Measurements from ENCODE around the gene ACRBP. TPM values are rescaled to one million over a fixed set of nuclear protein-coding genes. Genes with fewer than 3 reads are reported as not detected.

The ACRBP gene
- total RNA-seq, 1 experiment from 2014 or later, result 1.3 TPM

DNA sequence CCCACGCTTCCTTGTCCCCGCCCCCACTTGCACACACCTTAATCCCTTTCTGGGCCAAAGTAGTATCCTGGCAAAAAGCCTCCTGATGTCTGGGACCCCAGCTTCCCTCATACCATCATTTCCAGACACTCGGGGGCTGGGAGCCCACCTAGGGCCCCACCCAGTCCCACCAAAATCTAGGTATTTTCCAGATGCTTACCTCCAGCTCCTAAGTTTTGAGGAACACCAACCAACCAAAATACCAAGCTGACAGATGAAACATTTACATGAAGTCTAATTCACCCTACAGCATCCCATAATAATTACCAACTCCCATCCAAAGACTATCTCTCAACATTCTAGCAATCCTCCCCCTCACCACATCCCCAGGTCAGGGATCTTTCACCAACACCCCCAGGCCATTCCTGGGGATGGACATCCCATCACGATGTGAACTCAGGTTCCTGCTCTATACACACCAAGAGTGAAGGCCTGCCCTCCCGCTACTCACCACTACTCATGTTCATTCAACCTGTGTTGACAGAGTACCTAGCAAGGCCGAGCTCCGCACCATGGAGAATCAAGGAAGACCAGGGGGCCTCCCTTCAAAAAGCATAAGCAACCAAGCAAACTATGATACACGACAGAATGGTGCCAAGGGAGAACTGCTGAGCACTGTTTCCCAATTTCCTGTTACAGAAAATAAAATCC lies 38.5 kb downstream of the ACRBP start:
- peak; percentile 65 for DNase-seq
- H3K4me1 ChIP-seq (ENCODE audit: insufficient read depth, low read length), result peaks cover 11% of the 10 kb centered on the region; the same call in 1 of the 2 replicates
- no peak overlapping the region for H3K4me2 ChIP-seq (ENCODE audit: insufficient read depth, insufficient read length, low read length)
- peaks cover 14 to 22% (median 22%) of the 10 kb centered on the region in 3 experiments for H3K36me3 Mint-ChIP-seq (ENCODE audit: insufficient read depth in 1 of 3, low read depth in 3 of 3)
- no peak overlapping the region for H3K4me3 Mint-ChIP-seq
- no peak overlapping the region for H3K27ac ChIP-seq (ENCODE audit: insufficient read length, low read depth, low read length)
- H3K4me1 Mint-ChIP-seq, result peaks cover 44 to 49% of the 10 kb centered on the region in 2 experiments
- no peak overlapping the region for H3K9ac ChIP-seq (ENCODE audit: extremely low read depth, insufficient read length, low read length)
- peaks cover 3% of the 10 kb centered on the region for H3K79me1 ChIP-seq (ENCODE audit: insufficient read depth, low read depth, low read length, poor library complexity, severe bottlenecking)
- no peaks in the 10 kb centered on the region for H3K9me3 ChIP-seq (ENCODE audit: control insufficient read depth, low read depth, low read length)
- TF ChIP-seq, protein P1, sequence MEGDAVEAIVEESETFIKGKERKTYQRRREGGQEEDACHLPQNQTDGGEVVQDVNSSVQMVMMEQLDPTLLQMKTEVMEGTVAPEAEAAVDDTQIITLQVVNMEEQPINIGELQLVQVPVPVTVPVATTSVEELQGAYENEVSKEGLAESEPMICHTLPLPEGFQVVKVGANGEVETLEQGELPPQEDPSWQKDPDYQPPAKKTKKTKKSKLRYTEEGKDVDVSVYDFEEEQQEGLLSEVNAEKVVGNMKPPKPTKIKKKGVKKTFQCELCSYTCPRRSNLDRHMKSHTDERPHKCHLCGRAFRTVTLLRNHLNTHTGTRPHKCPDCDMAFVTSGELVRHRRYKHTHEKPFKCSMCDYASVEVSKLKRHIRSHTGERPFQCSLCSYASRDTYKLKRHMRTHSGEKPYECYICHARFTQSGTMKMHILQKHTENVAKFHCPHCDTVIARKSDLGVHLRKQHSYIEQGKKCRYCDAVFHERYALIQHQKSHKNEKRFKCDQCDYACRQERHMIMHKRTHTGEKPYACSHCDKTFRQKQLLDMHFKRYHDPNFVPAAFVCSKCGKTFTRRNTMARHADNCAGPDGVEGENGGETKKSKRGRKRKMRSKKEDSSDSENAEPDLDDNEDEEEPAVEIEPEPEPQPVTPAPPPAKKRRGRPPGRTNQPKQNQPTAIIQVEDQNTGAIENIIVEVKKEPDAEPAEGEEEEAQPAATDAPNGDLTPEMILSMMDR (conservative IDR thresholded peaks at IDR 0.05), result no peak
- H2AK5ac ChIP-seq (ENCODE audit: insufficient read length, low read length), result no peak overlapping the region
- H3T11ph ChIP-seq (ENCODE audit: low read length), result no peak overlapping the region
- H3K18ac ChIP-seq (ENCODE audit: insufficient read length, low read depth, low read length), result no peak overlapping the region
- H3K14ac ChIP-seq (ENCODE audit: insufficient read depth, low read length), result no peak overlapping the region
- no peak overlapping the region for H4K8ac ChIP-seq (replicated peaks; ENCODE audit: insufficient read length, low read depth, low read length)
- H3K27ac Mint-ChIP-seq, result no peak overlapping the region
- H3K4ac ChIP-seq (ENCODE audit: low read depth, low read length), result no peak overlapping the region
- no CpG with 5 or more reads among the region's 8 CpGs for WGBS (ENCODE audit: extremely low coverage, insufficient read length, low lambda C conversion rate)
- peaks cover 10% of the 10 kb centered on the region for H3K23me2 ChIP-seq (ENCODE audit: insufficient read length, low read depth, low read length, poor library complexity, severe bottlenecking)
- no peaks in the 10 kb centered on the region for H4K20me1 ChIP-seq (ENCODE audit: control insufficient read depth, insufficient read depth, insufficient read length)
- H2BK120ac ChIP-seq (ENCODE audit: low read depth, low read length, poor library complexity, severe bottlenecking), result no peak overlapping the region
- no peaks in the 10 kb centered on the region for H3K9me3 Mint-ChIP-seq
- H4K5ac ChIP-seq (ENCODE audit: insufficient read length, low read depth, low read length), result no peak overlapping the region
- no peaks in the 10 kb centered on the region for H3K27me3 ChIP-seq (ENCODE audit: insufficient read depth, low read length)
- H3K56ac ChIP-seq (ENCODE audit: insufficient read length, low read depth, low read length), result no peak overlapping the region
- no peak overlapping the region for H4K91ac ChIP-seq (ENCODE audit: insufficient read length, low read depth, low read length)
- H2BK15ac ChIP-seq (ENCODE audit: low read depth, low read length), result no peak overlapping the region
- H3K79me2 ChIP-seq (ENCODE audit: insufficient read depth, low read length), result peaks cover 22% of the 10 kb centered on the region; the same call in 1 of the 2 replicates
- no peaks in the 10 kb centered on the region for H3K27me3 Mint-ChIP-seq (ENCODE audit: low read depth)
- no peak overlapping the region for H2BK20ac ChIP-seq (ENCODE audit: low read depth, low read length, poor library complexity, severe bottlenecking)
- H2BK12ac ChIP-seq (ENCODE audit: insufficient read length, low read depth, low read length), result no peak overlapping the region
- no peak overlapping the region for H2AFZ ChIP-seq (ENCODE audit: low read length)
- H2BK5ac ChIP-seq (ENCODE audit: insufficient read length, low read length), result no peak overlapping the region
- no peak overlapping the region for H3K23ac ChIP-seq (ENCODE audit: insufficient read length, low read depth, low read length)
